Testis (tissue), 2 donors: ENCODE results near the gene ITPKB.

Source experiments
- CTCF ChIP-seq, 3 experiments: fragments of 450-650 bp in 2 of 3; fragments of 200-600 bp in 1 of 3; sonication (generic) in 1 of 3; IDR thresholded peaks; one replicate each; pipeline ENCODE4 v1.5.1; 2016 to 2019; ENCODE audit warnings: antibody characterized with exemption in 3 of 3, mild to moderate bottlenecking in 2 of 3, moderate library complexity in 1 of 3
- POLR2A ChIP-seq: fragments of 450-650 bp; IDR thresholded peaks from one replicate; pipeline ENCODE4 v1.6.1; 2017; ENCODE audit warnings: antibody characterized with exemption, mild to moderate bottlenecking, moderate library complexity

GRCh38 chr1:226732856-226733291, 6.2 kb downstream of the ITPKB start:
- TF ChIP-seq CTCF (IDR thresholded peaks at IDR 0.05) (no peak), POLR2A (no peak)
